ENCODE data around the gene LRRC7. TPM values are rescaled to one million over a fixed set of nuclear protein-coding genes. Genes with fewer than 3 reads are reported as not detected.

LRRC7 gene
- total RNA-seq, 4 donors from 2014 or later = 0.40 to 1.7 (median 0.63) TPM

DNA sequence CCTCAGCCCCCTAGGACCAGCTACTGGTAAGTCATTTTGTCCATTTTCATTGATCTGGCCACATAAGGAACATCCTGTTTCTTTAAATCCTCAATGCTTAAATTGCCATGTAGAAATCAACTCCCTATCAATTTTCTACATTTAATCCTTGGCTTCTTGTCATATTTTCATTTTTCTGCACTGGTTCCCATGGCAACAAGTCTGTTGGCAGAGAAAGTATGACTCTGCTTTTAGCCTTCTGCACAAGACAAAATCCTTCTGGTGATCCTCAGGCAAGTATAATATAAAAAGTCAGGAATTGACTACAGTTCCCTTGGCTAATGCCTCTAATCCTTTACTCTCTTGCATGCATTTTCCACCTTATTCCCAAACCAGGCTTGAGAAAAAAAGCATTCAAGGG lies 572.6 kb downstream of the LRRC7 start:
- Histone ChIP-seq H3K4me3 (no peak overlapping the region), H3K36me3 (no peaks in the 10 kb centered on the region), H3K27me3 (no peaks in the 10 kb centered on the region), H3K4me1 (no peaks in the 10 kb centered on the region), H3K9me3 (no peaks in the 10 kb centered on the region), H3K27ac (no peak overlapping the region)
- TF ChIP-seq CTCF (IDR thresholded peaks at IDR 0.05) = no peak
- TF ChIP-seq POLR2A (IDR thresholded peaks at IDR 0.05) = no peak
- DNase-seq = no peak

- Histone ChIP-seq H3K9me3 (no peaks in the 10 kb centered on the region), H3K27ac (no peak overlapping the region), H3K27me3 (no peaks in the 10 kb centered on the region), H3K4me1 (no peaks in the 10 kb centered on the region), H3K4me3 (no peak overlapping the region), H3K36me3 (no peaks in the 10 kb centered on the region)
- TF ChIP-seq POLR2A (IDR thresholded peaks at IDR 0.05) (no peak), CTCF (IDR thresholded peaks at IDR 0.05) (no peak)
- no peak for DNase-seq
These were observed 573.2 kb downstream of the LRRC7 start for GRCh38 chr1:70140894-70141293.

GRCh38 chr1:70142075-70142474 lies 574.4 kb downstream of the LRRC7 start:
- H3K27ac ChIP-seq = no peak overlapping the region
- no peaks in the 10 kb centered on the region for H3K9me3 ChIP-seq
- no peak for TF ChIP-seq CTCF (IDR thresholded peaks at IDR 0.05)
- no peaks in the 10 kb centered on the region for H3K27me3 ChIP-seq
- no peak overlapping the region for H3K4me3 ChIP-seq
- H3K4me1 ChIP-seq = no peaks in the 10 kb centered on the region
- DNase-seq = no peak
- H3K36me3 ChIP-seq = no peaks in the 10 kb centered on the region

GRCh38 chr1:70143048-70143659 lies 575.4 kb downstream of the LRRC7 start:
- no peaks in the 10 kb centered on the region for H3K36me3 ChIP-seq
- H3K4me3 ChIP-seq = no peak overlapping the region
- TF ChIP-seq POLR2A (IDR thresholded peaks at IDR 0.05) (no peak), CTCF (IDR thresholded peaks at IDR 0.05) (no peak)
- no peaks in the 10 kb centered on the region for H3K27me3 ChIP-seq
- no peaks in the 10 kb centered on the region for H3K9me3 ChIP-seq
- H3K4me1 ChIP-seq = no peaks in the 10 kb centered on the region
- no peak for DNase-seq
- H3K27ac ChIP-seq = no peak overlapping the region

DNA sequence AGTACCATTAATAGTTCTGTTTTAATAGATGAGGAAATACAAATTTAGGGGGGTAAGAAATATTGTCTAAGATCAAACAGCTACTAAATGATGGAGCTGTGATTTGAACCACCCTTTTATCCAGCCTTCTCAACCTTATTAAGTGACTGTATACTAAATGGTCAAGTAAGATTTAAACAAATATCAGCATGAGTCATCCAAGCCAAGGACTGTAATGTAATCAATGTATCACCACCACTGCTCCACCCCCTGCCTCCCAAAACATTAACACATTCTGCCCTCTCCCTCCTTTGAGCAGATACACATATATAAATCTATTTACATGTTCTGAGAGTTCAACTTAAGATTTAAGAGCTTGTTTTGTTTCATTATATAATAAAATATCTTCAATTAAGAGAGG lies 578.8 kb downstream of the LRRC7 start:
- no peak for TF ChIP-seq CTCF (IDR thresholded peaks at IDR 0.05)
- no peak for TF ChIP-seq POLR2A (IDR thresholded peaks at IDR 0.05)
- no peak overlapping the region for H3K27ac ChIP-seq
- H3K36me3 ChIP-seq = peaks cover 0 to 3% (median 0%) of the 10 kb centered on the region in 3 donors
- H3K4me3 ChIP-seq = no peak overlapping the region
- H3K9me3 ChIP-seq = no peaks in the 10 kb centered on the region
- no peaks in the 10 kb centered on the region for H3K27me3 ChIP-seq
- no peaks in the 10 kb centered on the region for H3K4me1 ChIP-seq
- no peak for DNase-seq

DNA sequence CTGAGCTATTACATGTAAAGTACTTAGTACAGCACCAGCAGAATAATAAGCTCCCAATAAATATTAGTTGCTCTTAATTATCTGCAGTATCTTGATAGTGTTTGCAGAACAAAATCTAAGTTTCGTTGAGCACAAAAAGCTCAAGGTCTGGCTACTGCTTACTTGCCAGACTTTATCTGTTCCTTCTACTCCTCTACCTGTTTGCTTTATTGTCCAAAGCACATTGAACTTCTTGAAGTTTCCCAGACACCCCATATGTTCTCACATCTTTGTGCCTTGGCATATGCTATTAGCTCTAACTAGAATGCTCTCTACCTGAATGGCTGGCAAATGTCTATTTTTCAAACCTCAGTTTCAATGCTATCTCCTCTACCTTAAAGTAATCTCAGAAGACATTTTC lies 582.7 kb downstream of the LRRC7 start:
- TF ChIP-seq CTCF (IDR thresholded peaks at IDR 0.05) = no peak
- TF ChIP-seq POLR2A (IDR thresholded peaks at IDR 0.05) = no peak
- H3K27ac ChIP-seq = no peak overlapping the region
- H3K4me1 ChIP-seq = no peaks in the 10 kb centered on the region
- no peaks in the 10 kb centered on the region for H3K9me3 ChIP-seq
- DNase-seq = no peak
- no peak overlapping the region for H3K4me3 ChIP-seq
- H3K36me3 ChIP-seq = peaks cover 0 to 3% (median 0%) of the 10 kb centered on the region in 3 donors
- H3K27me3 ChIP-seq = no peaks in the 10 kb centered on the region
